ENCODE data around the gene OR51B5. TPM values are rescaled to one million over a fixed set of nuclear protein-coding genes. Genes with fewer than 3 reads are reported as not detected.
A peak's percentile ranks its signal among the peaks of the same experiment; 100 is the strongest.
"Not testable (repeated sequence)": the region's sequence is repeated elsewhere in the genome, so short reads cannot be mapped to it uniquely, and the experiment has no call there.

OR51B5 gene
- polyA plus RNA-seq (2013, experiment 1 of 2; ENCODE audit: insufficient read length): not detected
- polyA plus RNA-seq (2013, experiment 2 of 2; ENCODE audit: insufficient read length): not detected

DNA sequence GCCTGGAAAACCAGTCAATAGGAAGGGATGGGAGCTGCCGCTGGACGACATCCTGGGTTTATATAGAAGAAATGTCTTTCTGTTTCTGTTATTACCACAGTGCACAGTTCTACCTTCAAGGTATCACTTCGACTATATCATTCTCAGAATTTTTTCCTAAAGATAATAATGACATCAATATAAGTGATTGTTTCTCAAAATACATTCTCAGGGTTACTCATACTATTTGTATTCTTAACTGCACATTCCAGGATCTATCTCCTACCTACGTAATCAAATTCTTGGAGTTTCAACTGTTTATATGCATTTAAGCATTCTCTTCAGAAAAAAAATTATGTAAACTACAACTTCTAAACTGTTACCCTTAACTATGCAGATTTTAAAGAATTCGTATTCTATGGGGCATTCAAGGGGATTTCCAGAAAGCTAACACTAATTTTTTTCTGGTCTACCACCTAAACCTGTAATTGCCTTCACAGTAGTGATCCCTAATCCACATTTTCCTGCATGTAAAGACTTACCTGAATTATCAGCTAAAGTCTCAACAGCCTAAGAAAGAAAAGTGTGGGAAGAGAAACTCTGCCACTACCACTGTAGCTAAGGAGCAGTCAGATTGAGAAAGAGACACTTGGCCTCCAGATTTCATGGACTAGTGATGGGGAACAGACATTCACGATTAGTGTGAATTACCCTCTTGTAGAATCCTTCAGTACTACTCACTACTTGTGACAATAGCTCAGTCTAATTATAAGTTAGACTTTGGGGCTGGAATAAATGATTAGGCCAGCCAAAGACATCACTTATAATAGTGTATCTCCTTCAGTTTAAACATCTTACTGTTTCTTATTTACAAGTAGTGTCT is at the start of gene OR51B5:
OR51B5 (minus strand) TSS at position 51 of the 862 bp plus-strand sequence; CDS start at position 51, 0 bp downstream.
- DNase-seq: no peak

DNA sequence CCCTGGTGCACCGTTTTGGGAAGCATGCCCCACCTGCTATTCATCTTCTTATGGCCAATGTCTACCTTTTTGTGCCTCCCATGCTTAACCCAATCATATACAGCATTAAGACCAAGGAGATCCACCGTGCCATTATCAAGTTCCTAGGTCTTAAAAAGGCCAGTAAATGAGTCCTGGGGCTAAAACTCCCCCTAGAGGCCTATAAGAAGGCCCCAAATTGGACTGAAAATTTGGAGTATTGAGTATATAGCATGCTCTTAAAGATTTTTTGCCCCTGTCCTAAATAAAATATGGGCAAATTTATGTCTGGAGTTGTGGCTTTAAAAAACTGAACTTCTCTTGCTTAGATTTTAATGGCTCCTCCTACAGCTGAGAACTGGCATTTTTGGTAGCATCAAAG is 46.9 kb upstream of the OR51B5 start:
- no peak for DNase-seq

GRCh38 chr11:5384335-5384734 is 41.0 kb upstream of the OR51B5 start:
- no peak for DNase-seq

DNA sequence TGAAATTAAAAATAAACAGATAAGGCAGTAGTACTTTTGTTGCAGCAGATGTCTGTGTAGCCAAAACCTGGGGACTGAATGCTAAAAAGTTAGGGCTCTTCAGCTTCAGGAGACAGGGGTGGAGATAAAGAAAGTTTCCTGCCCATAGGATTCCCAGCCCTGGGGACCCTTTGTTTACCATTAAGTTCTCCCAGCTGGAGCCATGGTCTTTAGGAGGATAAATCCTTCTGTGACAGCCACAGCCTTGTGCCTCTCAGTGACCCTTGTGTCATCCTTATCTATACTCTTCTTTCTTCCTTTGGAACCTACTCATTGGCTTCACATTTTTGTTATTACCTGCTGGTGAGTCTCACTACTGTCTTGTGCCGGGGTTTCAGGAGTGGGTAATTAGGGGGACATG is 40.3 kb upstream of the OR51B5 start, which contains the start of gene OR51M1:
OR51M1 (plus strand) TSS at position 237 of the 400 bp plus-strand sequence. CDS start 5,587 bp downstream, outside the sequence.
- DNase-seq: no peak

DNA sequence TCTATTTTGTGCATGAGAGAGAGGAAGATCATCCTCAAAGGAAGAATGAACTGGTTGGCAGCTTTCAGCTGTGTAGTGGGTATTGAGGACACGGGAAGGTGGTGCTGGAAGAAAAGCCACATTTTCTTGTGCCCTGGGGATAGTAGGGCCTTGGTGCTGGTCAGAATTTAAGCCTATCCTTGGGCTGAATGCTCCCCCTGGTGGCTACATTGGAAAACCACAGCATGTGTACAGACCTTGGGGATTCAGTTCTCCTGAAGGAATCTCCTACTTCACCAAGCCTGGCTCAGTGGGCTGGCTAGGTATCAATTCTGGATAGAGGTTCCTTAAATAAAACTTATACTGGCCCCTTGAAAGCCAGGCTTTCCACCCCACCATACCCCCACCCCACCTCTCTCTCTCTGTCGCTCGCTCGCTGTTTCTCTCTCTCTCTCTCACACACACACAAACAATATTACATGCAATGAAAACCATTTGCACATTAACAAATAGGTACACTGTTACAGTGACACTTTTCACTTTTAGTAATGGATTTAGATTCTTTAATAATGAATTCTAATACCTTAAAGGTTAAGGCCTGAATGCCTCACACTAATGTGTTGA is 37.5 kb upstream of the OR51B5 start:
- DNase-seq: peak; percentile 63

GRCh38 chr11:5369789-5370188 is 26.5 kb upstream of the OR51B5 start:
- peak; percentile 60 for DNase-seq

DNA sequence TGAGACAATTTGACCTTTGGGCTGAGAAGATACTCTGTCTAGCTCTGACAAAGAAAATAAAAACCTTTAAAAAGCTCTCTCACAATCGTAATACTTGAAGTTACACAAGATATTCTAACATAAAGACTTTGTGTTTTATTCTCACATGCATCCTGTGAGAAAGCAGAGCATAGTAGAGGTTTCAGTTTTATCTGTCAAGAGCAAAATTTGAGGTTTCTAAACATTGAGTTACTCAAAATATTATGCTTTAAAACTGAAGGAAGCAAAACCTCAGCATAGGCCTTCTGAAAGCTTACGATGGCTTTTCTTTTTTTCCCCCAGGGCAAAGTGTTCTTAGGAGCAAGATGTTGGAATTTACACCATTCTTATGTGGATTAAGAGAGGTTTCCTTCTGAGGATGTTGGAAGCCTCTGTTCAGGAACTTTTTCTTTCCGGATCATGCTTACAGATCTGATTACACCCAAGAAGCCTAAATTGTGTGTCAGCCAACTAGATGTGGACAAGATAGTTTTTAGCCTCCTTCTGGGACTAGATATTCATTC is 25.2 kb upstream of the OR51B5 start:
- DNase-seq: no peak

GRCh38 chr11:5367448-5368074 is 24.2 kb upstream of the OR51B5 start:
- peak; percentile 79 for DNase-seq

DNA sequence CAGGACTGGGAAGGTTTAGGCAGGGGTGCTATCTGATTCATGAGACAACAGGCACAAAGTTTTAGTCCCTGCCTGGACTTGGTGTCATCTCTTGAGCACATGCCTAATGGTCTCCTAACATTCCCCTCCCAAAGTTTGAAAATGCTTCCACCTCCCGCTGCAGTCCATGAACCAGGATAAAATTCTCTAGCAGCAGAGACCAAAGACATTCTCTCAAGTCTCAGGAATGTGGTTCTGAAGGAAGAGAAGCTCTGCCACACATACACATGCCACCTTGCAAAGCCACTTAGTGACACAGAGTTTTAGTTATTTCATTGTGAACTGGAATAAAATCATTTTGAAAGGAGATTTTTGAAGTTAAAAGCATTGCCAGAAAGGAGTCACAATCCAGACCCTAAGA is 23.5 kb upstream of the OR51B5 start:
- peak; percentile 79 for DNase-seq

DNA sequence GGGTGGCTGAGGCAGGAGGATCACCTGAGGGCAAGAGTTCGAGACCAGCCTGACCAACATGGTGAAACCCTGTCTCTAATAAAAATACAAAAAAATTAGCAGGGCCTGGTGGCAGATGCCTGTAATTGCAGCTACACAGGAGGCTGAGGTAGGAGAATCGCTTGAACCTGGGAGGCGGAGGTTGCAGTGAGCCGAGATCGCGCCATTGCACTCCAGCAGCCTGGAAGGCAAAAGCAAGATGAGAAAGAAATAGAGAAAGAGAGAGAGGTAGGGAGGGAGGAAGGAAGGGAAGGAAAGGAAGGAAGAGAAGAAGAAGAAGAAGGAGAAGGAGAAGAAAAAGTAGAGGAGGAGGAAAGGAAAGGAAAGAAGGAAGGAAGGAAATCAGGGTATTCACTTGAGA is 23.0 kb upstream of the OR51B5 start:
- not testable (repeated sequence) for DNase-seq

DNA sequence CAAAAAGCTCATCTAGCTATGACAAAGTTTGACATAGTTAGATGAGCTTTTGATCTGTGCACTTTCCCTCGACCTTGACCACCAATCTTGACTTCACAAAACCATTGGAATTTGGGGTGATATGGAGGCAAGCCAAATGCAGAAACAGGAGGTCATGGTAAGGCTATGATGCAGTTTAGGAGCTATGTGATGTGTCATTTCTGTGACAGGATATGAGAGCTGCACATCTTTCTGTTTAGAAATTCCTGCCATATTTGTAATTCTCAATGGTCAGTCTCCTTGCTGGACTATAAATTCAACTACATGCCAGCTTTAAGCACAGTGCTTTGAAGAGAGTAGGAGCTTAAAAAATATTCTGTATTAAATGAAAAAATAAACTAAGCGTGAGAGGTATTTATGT is 20.9 kb upstream of the OR51B5 start:
- peak; percentile 90 for DNase-seq

DNA sequence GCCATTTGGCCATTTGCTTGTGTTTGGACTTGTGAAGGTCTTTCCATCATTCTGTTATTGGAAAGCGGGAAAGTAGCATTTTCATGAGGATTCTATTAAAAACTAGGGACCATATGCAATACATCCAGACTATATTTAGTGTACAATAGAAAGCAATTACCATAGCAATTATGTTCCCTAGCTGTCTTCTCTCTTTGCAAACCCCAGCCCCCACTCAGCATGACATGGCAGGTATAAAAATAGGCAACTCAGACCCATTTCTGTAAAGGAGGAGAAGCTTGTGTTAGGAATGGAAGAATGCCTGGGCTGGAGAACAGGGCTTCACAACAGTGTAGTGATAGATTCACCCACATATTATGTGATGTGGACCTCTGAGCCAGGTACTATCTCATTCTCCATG is 20.4 kb upstream of the OR51B5 start:
- DNase-seq: no peak

DNA sequence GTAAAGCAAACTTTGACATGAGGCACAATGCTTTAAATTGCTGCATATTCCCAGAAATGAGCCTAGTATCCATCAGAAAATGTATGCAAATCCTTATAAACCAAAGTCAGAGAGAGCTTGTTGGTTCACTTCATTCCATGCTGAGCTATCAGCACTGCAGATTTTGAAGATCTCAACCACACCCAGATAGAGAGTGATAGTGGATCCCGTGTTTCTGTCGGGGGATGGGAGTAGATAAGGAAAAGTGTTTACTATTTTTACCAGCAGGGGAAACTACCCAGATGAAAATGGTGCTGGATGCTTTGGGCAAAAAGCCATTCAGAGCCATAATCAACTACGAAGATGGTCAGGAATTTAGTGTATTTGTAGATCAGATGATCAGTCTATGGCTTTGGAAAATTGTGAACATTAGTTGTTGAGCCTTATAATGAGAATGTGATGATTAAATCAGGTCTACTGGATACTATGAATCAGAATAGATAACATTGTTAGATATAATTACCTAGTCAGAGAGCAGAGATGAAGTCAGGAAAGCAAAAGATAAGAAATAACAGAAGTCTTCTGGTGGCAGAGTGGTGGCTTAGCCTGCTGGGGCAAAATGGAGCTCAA is 18.8 kb upstream of the OR51B5 start:
- DNase-seq: no peak

- DNase-seq: not testable (repeated sequence)
Measured at GRCh38 chr11:5356031-5356430, 12.7 kb upstream of the OR51B5 start.

- DNase-seq: no peak
Measured at GRCh38 chr11:5351208-5351607, 7.9 kb upstream of the OR51B5 start, which contains the start of gene OR51B6. Gene OR51B6 (plus strand): TSS chr11:5351508. CDS start chr11:5351508, 0 bp downstream.

GRCh38 chr11:5349550-5349949 is 6.2 kb upstream of the OR51B5 start:
- no peak for DNase-seq

DNA sequence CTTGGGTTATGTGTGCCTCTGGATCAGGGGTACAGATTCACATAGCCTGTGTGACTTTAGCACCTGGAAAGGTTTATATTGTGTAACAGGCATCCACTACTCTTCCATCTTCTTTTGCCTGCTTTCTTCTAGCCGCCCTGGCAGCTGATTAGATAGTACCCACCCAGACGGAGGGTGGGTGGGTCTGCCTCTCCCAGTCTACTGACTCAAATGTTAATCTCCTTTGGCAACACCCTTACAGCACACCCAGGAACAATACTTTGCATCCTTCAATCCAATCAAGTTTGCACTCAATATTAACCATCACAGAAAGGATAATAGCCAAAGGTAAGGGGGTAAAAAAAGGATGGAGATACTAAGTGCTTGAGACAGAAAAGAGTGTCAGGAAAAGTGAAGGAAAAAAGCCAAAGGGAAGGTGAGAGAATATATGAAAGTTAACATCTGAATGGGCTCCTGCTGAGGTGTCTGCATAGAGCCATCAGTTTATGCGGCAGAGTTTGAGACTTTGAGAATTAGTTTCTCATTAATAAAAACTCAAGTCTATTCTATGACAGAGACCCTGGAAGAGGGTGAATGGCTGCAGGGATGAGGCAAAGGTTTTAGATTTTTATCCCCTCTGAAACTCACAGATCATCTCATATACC is 5.3 kb upstream of the OR51B5 start:
- DNase-seq: no peak

GRCh38 chr11:5345831-5346230 is 2.5 kb upstream of the OR51B5 start:
- no peak for DNase-seq

- DNase-seq: no peak
Measured at GRCh38 chr11:5339771-5340322, 3.5 kb downstream of the OR51B5 start.

- not testable (repeated sequence) for DNase-seq
Measured at GRCh38 chr11:5337253-5337652, 6.1 kb downstream of the OR51B5 start.

GRCh38 chr11:5336331-5336730 is 7.0 kb downstream of the OR51B5 start:
- DNase-seq: peak; percentile 30

DNA sequence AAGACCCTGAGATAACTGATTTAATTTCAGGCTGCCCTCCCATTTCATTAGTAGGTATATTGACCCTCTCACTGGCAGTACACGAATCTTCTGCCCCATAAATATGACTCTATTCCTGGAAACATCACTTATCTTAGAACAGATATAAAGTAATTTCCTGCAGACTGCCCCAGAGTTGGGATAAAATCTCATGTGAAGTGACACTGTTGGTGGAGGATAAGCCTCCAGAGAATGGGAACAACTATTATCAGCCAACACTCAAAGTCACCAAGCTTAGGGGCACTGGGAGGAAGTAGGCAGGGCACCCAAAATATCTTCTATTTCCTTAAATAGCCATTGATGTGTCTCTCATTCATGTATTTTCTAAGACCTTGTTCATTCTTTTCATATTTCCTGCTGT is 8.2 kb downstream of the OR51B5 start:
- no peak for DNase-seq

Measured in fibroblast of skin of back (primary cell).